Testis (tissue), 3 donors: Measurements from ENCODE around the gene CPTP. TPM values are rescaled to one million over a fixed set of nuclear protein-coding genes. Genes with fewer than 3 reads are reported as not detected.

Source experiments
- DNase-seq: peaks from one replicate; pipeline ENCODE4 v3.0.0-alpha.2; 2019
- H3K27ac ChIP-seq, 2 donors: fragments of 200-600 bp; sonication (generic); one replicate each; pipeline ENCODE4 v1.5.1; 2019
- H3K27me3 ChIP-seq: fragments of 200-600 bp; sonication (generic); one replicate; pipeline ENCODE4 v1.5.1; 2019
- H3K36me3 ChIP-seq: fragments of 200-600 bp; sonication (generic); one replicate; pipeline ENCODE4 v1.5.1; 2017; ENCODE audit warnings: low read depth; ENCODE audit errors: missing control alignments
- H3K4me1 ChIP-seq: fragments of 200-600 bp; sonication (generic); one replicate; pipeline ENCODE4 v1.5.1; 2019
- H3K4me3 ChIP-seq, 2 donors: fragments of 200-600 bp; sonication (generic); one replicate each; pipeline ENCODE4 v1.5.1; 2017 to 2019
- H3K9me3 ChIP-seq: fragments of 200-600 bp; sonication (generic); one replicate; pipeline ENCODE4 v1.5.1; 2017
- POLR2A ChIP-seq: fragments of 450-650 bp; IDR thresholded peaks from one replicate; pipeline ENCODE4 v1.6.1; 2017; ENCODE audit warnings: antibody characterized with exemption, mild to moderate bottlenecking, moderate library complexity
- WGBS, 2 donors: methylation state at CpG; one replicate each; pipeline ENCODE4 v1.1.5; 2018; 5-methylcytosine and 5-hydroxymethylcytosine counted together
- intact Hi-C: fragments of 100-400 bp; cut with DNase I; formaldehyde crosslinking; loops from one replicate; pipeline ENCODE4 v1.15.1; 2023; ENCODE audit warnings: low total_unique reads
- polyA plus RNA-seq: library from polyadenylated mRNA; stranded (reverse); fragments of 350-450 nt; fragmentation: Illumina TruSeq; extraction: RNeasy Lipid Tissue Mini Kit (QIAGEN cat#74804); gene quantifications from one replicate; pipeline ENCODE4 v1.2.3, GENCODE V29; 2014; ENCODE audit warnings: low read depth, low replicate concordance; ENCODE audit not compliant: insufficient read depth
- total RNA-seq, 2 donors: library from RNA; depleted of rRNA; stranded (reverse); fragments of >200 nt; gene quantifications; one replicate each; pipeline ENCODE4 v1.2.3, GENCODE V29; 2016
- TF ChIP-seq, protein P1 (sequence below), 3 experiments: fragments of 450-650 bp in 2 of 3; fragments of 200-600 bp in 1 of 3; sonication (generic) in 1 of 3; IDR thresholded peaks; one replicate each; pipeline ENCODE4 v1.5.1; 2016 to 2019; ENCODE audit warnings: antibody characterized with exemption in 3 of 3, mild to moderate bottlenecking in 2 of 3, moderate library complexity in 1 of 3

The CPTP gene
- total and polyA plus RNA-seq, 3 donors from 2014 or later, result 64.4 to 129 (median 82.3) TPM

DNA sequence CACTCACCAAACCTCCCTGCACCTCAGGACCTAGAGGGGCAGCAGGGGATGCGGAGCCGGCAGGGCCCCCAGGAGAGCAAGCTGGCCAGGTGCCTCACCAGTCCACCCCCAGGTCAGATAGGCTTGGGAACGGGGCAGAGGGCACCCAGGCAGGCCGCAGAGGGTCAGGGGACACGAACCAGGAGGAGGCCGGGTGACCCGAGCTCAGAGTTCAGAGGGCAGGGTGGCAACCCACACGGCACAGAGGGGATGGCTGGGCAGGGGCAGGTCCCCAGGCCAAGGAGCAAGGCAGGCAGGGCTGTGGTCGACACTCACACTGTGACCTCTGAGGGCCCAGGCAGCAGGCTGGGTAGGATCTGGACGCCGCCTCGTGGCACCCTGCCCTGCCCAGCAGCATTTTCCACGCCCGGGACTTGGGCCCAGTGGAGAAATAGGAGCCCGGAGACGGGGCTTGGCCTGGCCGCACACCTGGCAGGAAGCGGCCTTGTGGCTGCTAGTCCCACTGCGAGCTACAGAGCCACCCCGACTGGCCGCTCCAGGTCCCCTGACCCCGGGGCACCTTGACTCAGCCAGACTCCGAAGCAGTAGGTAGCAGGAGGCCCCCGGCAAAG is 19.3 kb downstream of the CPTP start:
- Histone ChIP-seq H3K4me3 (no peak overlapping the region), H3K27me3 (no peaks in the 10 kb centered on the region), H3K36me3 (no peaks in the 10 kb centered on the region), H3K4me1 (peaks cover 33% of the 10 kb centered on the region), H3K9me3 (no peaks in the 10 kb centered on the region), H3K27ac (no peak overlapping the region)
- no peak for TF ChIP-seq POLR2A
- TF ChIP-seq, protein P1, sequence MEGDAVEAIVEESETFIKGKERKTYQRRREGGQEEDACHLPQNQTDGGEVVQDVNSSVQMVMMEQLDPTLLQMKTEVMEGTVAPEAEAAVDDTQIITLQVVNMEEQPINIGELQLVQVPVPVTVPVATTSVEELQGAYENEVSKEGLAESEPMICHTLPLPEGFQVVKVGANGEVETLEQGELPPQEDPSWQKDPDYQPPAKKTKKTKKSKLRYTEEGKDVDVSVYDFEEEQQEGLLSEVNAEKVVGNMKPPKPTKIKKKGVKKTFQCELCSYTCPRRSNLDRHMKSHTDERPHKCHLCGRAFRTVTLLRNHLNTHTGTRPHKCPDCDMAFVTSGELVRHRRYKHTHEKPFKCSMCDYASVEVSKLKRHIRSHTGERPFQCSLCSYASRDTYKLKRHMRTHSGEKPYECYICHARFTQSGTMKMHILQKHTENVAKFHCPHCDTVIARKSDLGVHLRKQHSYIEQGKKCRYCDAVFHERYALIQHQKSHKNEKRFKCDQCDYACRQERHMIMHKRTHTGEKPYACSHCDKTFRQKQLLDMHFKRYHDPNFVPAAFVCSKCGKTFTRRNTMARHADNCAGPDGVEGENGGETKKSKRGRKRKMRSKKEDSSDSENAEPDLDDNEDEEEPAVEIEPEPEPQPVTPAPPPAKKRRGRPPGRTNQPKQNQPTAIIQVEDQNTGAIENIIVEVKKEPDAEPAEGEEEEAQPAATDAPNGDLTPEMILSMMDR (IDR thresholded peaks at IDR 0.05), result no peak
- WGBS, 2 donors, result 89 to 100% methylated on average over 1 to 24 of the region's 24 CpGs
- no peak for DNase-seq
- intact Hi-C loops, result no loop called here

DNA sequence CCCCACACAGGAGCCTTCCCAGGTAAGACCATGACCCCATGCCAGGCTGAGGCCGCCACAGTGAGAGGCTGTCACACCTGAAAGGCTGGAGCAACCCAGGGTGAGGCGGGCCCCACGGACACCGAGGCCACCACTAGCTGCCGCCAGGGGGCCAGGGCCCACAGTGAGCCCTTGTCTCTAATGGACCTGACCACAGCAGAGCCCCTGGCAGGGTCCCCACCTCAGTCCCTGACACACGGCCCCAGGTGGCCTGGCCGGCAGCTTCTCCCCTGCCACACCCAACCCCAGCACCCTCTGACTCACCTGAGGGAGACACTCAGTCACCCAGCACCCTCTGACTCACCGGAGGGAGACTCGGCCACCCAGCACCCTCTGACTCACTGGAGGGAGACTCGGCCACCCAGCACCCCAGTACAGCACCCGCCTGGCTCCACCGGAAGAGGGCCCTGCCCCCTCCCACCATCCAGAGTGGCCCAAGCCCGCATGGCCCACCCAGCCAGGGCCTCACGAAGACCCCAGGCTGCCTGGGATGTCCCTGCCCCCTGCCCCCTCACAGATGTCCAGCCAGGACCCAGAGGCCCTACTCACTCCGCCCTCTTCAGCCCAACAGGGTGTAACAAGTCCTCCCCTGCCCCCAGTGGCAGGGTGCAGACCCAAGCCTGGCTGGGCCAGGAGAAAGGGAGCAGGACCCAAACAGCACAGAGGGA is 20.2 kb downstream of the CPTP start:
- Histone ChIP-seq H3K27ac (no peak overlapping the region), H3K36me3 (no peaks in the 10 kb centered on the region), H3K4me3 (no peak overlapping the region), H3K4me1 (peaks cover 33% of the 10 kb centered on the region), H3K9me3 (no peaks in the 10 kb centered on the region), H3K27me3 (no peaks in the 10 kb centered on the region)
- WGBS, 2 donors, result 76% methylated on average over 15 of the region's 15 CpGs; no CpG with 5 or more reads in 1 of the 2 donors
- intact Hi-C loops, result no loop called here
- no peak for DNase-seq
- TF ChIP-seq POLR2A, result no peak
- TF ChIP-seq, protein P1 (IDR thresholded peaks at IDR 0.05), result no peak

DNA sequence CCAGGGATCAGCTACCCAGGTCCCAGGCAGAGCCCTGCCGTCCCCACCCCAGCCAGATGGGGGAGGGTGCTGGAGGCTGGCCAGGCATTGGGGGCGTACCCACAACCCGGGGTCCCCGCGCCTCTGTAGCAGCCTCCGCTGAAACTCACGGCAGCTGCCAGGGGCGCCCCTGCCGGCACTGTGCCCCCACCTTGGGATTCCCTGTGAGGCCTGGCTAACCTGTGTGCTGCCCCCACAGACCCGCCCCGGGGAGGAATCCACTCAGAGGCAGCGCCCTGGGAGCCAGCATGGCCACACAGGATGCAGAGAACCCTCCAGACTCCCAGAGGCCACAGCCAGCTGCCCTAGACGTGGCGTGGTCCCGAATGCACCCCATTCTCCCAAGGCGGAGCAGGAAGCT is 20.8 kb downstream of the CPTP start:
- H3K36me3 ChIP-seq, result no peaks in the 10 kb centered on the region
- no peak overlapping the region for H3K4me3 ChIP-seq
- TF ChIP-seq POLR2A, result no peak
- TF ChIP-seq, protein P1 (IDR thresholded peaks at IDR 0.05), result no peak
- H3K27ac ChIP-seq, result no peak overlapping the region
- WGBS, 2 donors, result 38 to 86% methylated on average over 7 to 13 of the region's 16 CpGs
- H3K4me1 ChIP-seq, result peaks cover 33% of the 10 kb centered on the region
- no peaks in the 10 kb centered on the region for H3K27me3 ChIP-seq
- H3K9me3 ChIP-seq, result no peaks in the 10 kb centered on the region
- no peak for DNase-seq
- intact Hi-C loops, result no loop called here

DNA sequence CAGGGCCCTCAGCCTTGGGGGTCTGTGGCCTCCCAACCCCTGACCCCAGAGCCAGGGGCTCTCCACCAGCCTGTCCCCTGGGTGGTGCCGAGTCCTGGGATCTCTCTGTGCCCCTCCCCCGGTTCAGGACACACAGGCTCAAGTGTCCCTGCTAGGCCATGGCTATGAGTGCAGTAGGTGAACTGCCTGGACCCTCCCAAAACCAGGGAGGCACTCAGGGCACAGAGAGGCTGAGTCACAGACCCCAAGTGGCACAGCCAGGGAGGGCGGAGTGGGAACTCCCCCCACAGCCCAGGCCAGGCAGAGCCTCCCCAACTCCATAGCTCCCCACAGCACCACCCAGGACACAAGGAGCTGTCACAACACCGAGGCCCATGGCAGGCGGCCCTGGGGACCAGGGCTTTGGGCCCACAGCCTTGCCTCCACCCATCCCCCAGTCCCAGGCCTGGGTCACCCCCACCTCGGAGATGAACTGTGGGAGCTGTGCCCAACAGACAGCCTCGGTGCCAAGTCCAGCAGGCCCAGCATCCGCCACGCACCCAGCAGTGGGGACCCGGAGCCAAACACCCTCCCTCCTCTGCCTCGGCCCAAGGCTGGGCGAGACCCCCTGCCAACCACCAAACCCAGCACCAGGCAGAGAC is 21.4 kb downstream of the CPTP start:
- Histone ChIP-seq H3K9me3 (no peaks in the 10 kb centered on the region), H3K27ac (no peak overlapping the region), H3K4me3 (no peak overlapping the region), H3K36me3 (no peaks in the 10 kb centered on the region), H3K27me3 (no peaks in the 10 kb centered on the region), H3K4me1 (peaks cover 33% of the 10 kb centered on the region)
- TF ChIP-seq POLR2A, result no peak
- TF ChIP-seq, protein P1 (IDR thresholded peaks at IDR 0.05), result no peak
- WGBS, 2 donors, result 55 to 57% methylated on average over 6 to 11 of the region's 12 CpGs
- intact Hi-C loops, result no loop called here
- no peak for DNase-seq
